ENCODE data around the gene PID1. TPM values are rescaled to one million over a fixed set of nuclear protein-coding genes. Genes with fewer than 3 reads are reported as not detected.

The PID1 gene
- total and polyA plus RNA-seq, 2 donors: 1.0 to 5.2 TPM

DNA sequence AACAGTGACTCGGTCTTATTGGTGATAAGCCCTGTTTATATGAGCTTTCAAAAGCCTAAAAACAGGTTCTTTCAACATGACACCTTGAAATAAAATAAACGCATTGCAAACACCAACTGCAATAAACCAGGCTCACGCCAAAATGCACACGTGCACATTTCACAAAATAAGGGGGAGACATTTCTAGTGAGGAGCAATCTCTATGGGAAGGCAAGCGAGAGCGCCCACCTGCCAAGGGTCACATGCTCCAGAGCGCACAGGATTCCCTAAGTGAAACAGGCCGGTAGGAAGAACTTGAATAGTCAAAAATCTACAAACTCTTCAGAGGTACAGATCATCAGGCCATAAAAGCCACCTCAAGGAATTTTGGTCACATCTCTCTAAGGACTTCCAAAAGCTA lies 1.9 kb downstream of the PID1 start:
- Histone ChIP-seq H3K36me3 (ENCODE audit: control insufficient read depth in 2 of 2, insufficient read depth in 2 of 2, low read length in 1 of 2) (no peaks in the 10 kb centered on the region), H3K9me3 (ENCODE audit: control insufficient read depth in 2 of 2, insufficient read depth in 1 of 2, low read length in 1 of 2) (no peaks in the 10 kb centered on the region), H3K27ac (ENCODE audit: low read depth in 1 of 2, low read length in 1 of 2) (no peak overlapping the region), H3K27me3 (ENCODE audit: control insufficient read depth in 2 of 2, insufficient read depth in 1 of 2, low read length in 1 of 2) (peaks cover 18 to 30% of the 10 kb centered on the region in 2 donors), H3K4me3 (ENCODE audit: low read length in 2 of 2) (no peak overlapping the region), H3K4me1 (ENCODE audit: control insufficient read depth in 2 of 2, insufficient read depth in 2 of 2, low read length in 2 of 2) (no peaks in the 10 kb centered on the region)
- WGBS: 91% methylated on average over 8 of the region's 8 CpGs
- no peak for DNase-seq (ENCODE audit: low read depth in 6 of 9, low spot score in 9 of 9)

DNA sequence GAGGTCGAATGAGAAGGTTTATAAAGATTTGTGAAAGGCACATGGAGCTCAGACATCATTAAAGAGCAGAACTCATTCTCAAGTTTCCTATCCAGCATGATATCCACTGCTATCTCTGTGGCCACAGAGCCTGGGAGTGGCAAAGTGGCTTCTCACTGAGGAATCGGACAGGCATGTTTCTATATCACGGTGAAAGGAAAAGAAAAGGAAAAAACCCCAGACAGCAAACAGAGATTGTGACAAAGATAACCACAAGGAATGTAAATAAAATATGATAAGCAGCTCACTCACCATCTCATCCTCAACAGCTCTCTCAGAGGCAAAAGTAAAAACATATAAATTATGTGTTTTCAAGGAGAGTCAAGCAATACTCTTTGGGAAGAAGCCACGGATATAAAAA lies 2.5 kb downstream of the PID1 start:
- Histone ChIP-seq H3K27ac (ENCODE audit: low read depth in 1 of 2, low read length in 1 of 2) (no peak overlapping the region), H3K4me3 (ENCODE audit: low read length in 2 of 2) (no peak overlapping the region), H3K4me1 (ENCODE audit: control insufficient read depth in 2 of 2, insufficient read depth in 2 of 2, low read length in 2 of 2) (no peaks in the 10 kb centered on the region), H3K9me3 (ENCODE audit: control insufficient read depth in 2 of 2, insufficient read depth in 1 of 2, low read length in 1 of 2) (no peaks in the 10 kb centered on the region), H3K36me3 (ENCODE audit: control insufficient read depth in 2 of 2, insufficient read depth in 2 of 2, low read length in 1 of 2) (no peaks in the 10 kb centered on the region), H3K27me3 (ENCODE audit: control insufficient read depth in 2 of 2, insufficient read depth in 1 of 2, low read length in 1 of 2) (peaks cover 18 to 30% of the 10 kb centered on the region in 2 donors)
- DNase-seq (ENCODE audit: low read depth in 6 of 9, low spot score in 9 of 9): no peak
- WGBS: 82% methylated on average over 4 of the region's 4 CpGs

- no peaks in the 10 kb centered on the region for H3K4me1 ChIP-seq (ENCODE audit: control insufficient read depth in 2 of 2, insufficient read depth in 2 of 2, low read length in 2 of 2)
- no peak overlapping the region for H3K4me3 ChIP-seq (ENCODE audit: low read length in 2 of 2)
- WGBS: 10% methylated on average over 1 of the region's 1 CpG
- peaks cover 18 to 20% of the 10 kb centered on the region in 2 donors for H3K27me3 ChIP-seq (ENCODE audit: control insufficient read depth in 2 of 2, insufficient read depth in 1 of 2, low read length in 1 of 2)
- no peaks in the 10 kb centered on the region for H3K9me3 ChIP-seq (ENCODE audit: control insufficient read depth in 2 of 2, insufficient read depth in 1 of 2, low read length in 1 of 2)
- H3K36me3 ChIP-seq (ENCODE audit: control insufficient read depth in 2 of 2, insufficient read depth in 2 of 2, low read length in 1 of 2): no peaks in the 10 kb centered on the region
- DNase-seq (ENCODE audit: low read depth in 6 of 9, low spot score in 9 of 9): no peak
- no peak overlapping the region for H3K27ac ChIP-seq (ENCODE audit: low read depth in 1 of 2, low read length in 1 of 2)
Observed at GRCh38 chr2:229267080-229267479, 4.0 kb downstream of the PID1 start.

DNA sequence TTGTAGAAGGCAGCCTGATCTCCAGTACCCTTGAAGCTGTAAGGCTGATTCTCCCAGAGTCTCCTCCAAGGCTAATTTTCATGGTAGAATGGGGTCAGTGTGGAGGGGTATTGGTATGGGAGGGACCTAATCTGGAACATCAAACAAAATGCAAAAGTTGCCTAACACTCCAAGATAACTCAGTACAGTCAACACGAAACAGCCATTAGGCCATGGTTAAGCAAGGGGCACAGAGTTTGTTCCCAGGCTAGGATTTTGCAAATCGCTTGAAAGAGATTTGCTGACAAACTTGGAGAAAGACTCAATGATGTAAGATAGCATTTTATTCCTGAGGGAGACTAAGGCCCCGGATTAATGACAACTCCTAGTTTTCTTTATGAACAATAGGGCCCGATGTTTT lies 5.4 kb downstream of the PID1 start:
- WGBS: 90% methylated on average over 4 of the region's 4 CpGs
- Histone ChIP-seq H3K9me3 (ENCODE audit: control insufficient read depth in 2 of 2, insufficient read depth in 1 of 2, low read length in 1 of 2) (no peaks in the 10 kb centered on the region), H3K27ac (ENCODE audit: low read depth in 1 of 2, low read length in 1 of 2) (no peak overlapping the region), H3K36me3 (ENCODE audit: control insufficient read depth in 2 of 2, insufficient read depth in 2 of 2, low read length in 1 of 2) (no peaks in the 10 kb centered on the region), H3K4me3 (ENCODE audit: low read length in 2 of 2) (no peak overlapping the region), H3K4me1 (ENCODE audit: control insufficient read depth in 2 of 2, insufficient read depth in 2 of 2, low read length in 2 of 2) (no peaks in the 10 kb centered on the region), H3K27me3 (ENCODE audit: control insufficient read depth in 2 of 2, insufficient read depth in 1 of 2, low read length in 1 of 2) (peaks cover 9 to 11% of the 10 kb centered on the region in 2 donors)
- DNase-seq (ENCODE audit: low read depth in 6 of 9, low spot score in 9 of 9): no peak

GRCh38 chr2:229261599-229261998 lies 9.5 kb downstream of the PID1 start:
- no peaks in the 10 kb centered on the region for H3K27me3 ChIP-seq (ENCODE audit: control insufficient read depth in 2 of 2, insufficient read depth in 1 of 2, low read length in 1 of 2)
- H3K4me3 ChIP-seq (ENCODE audit: low read length in 2 of 2): no peak overlapping the region
- WGBS: 64% methylated on average over 1 of the region's 1 CpG
- DNase-seq (ENCODE audit: low read depth in 6 of 9, low spot score in 9 of 9): no peak
- H3K9me3 ChIP-seq (ENCODE audit: control insufficient read depth in 2 of 2, insufficient read depth in 1 of 2, low read length in 1 of 2): no peaks in the 10 kb centered on the region
- no peaks in the 10 kb centered on the region for H3K4me1 ChIP-seq (ENCODE audit: control insufficient read depth in 2 of 2, insufficient read depth in 2 of 2, low read length in 2 of 2)
- no peak overlapping the region for H3K27ac ChIP-seq (ENCODE audit: low read depth in 1 of 2, low read length in 1 of 2)
- H3K36me3 ChIP-seq (ENCODE audit: control insufficient read depth in 2 of 2, insufficient read depth in 2 of 2, low read length in 1 of 2): no peaks in the 10 kb centered on the region

- no peaks in the 10 kb centered on the region for H3K9me3 ChIP-seq (ENCODE audit: control insufficient read depth in 2 of 2, insufficient read depth in 1 of 2, low read length in 1 of 2)
- 76% methylated on average over 3 of the region's 3 CpGs for WGBS
- H3K27me3 ChIP-seq (ENCODE audit: control insufficient read depth in 2 of 2, insufficient read depth in 1 of 2, low read length in 1 of 2): no peaks in the 10 kb centered on the region
- H3K4me3 ChIP-seq (ENCODE audit: low read length in 2 of 2): no peak overlapping the region
- no peak overlapping the region for H3K27ac ChIP-seq (ENCODE audit: low read depth in 1 of 2, low read length in 1 of 2)
- no peak for DNase-seq (ENCODE audit: low read depth in 6 of 9, low spot score in 9 of 9)
- no peaks in the 10 kb centered on the region for H3K4me1 ChIP-seq (ENCODE audit: control insufficient read depth in 2 of 2, insufficient read depth in 2 of 2, low read length in 2 of 2)
- no peaks in the 10 kb centered on the region for H3K36me3 ChIP-seq (ENCODE audit: control insufficient read depth in 2 of 2, insufficient read depth in 2 of 2, low read length in 1 of 2)
Observed at GRCh38 chr2:229261076-229261475, 10.0 kb downstream of the PID1 start.

DNA sequence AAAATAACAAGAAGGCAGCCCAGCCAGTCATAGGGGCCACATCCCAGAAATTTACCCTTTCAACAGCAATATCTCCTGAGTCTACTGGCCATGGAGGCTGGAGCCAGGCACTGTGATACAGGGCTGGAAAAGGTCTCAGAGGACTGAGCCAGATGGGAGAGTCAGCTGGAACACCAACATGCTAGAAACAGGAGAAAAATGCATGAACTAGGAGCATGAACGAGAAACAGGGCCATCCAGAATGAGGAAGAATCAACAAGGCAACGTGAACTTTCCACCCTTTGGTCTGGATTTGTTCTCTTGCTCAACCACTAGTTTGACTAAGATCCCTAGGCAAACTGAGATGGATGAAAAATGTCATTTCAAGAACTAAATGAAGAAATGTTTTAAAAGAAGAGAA lies 13.1 kb downstream of the PID1 start:
- no peaks in the 10 kb centered on the region for H3K9me3 ChIP-seq (ENCODE audit: control insufficient read depth in 2 of 2, insufficient read depth in 1 of 2, low read length in 1 of 2)
- no peak overlapping the region for H3K27ac ChIP-seq (ENCODE audit: low read depth in 1 of 2, low read length in 1 of 2)
- H3K36me3 ChIP-seq (ENCODE audit: control insufficient read depth in 2 of 2, insufficient read depth in 2 of 2, low read length in 1 of 2): no peaks in the 10 kb centered on the region
- 79% methylated on average over 2 of the region's 2 CpGs for WGBS
- no peaks in the 10 kb centered on the region for H3K4me1 ChIP-seq (ENCODE audit: control insufficient read depth in 2 of 2, insufficient read depth in 2 of 2, low read length in 2 of 2)
- no peak for DNase-seq (ENCODE audit: low read depth in 6 of 9, low spot score in 9 of 9)
- H3K4me3 ChIP-seq (ENCODE audit: low read length in 2 of 2): no peak overlapping the region
- no peaks in the 10 kb centered on the region for H3K27me3 ChIP-seq (ENCODE audit: control insufficient read depth in 2 of 2, insufficient read depth in 1 of 2, low read length in 1 of 2)

GRCh38 chr2:229256376-229256775 lies 14.7 kb downstream of the PID1 start:
- no peaks in the 10 kb centered on the region for H3K36me3 ChIP-seq (ENCODE audit: control insufficient read depth in 2 of 2, insufficient read depth in 2 of 2, low read length in 1 of 2)
- H3K9me3 ChIP-seq (ENCODE audit: control insufficient read depth in 2 of 2, insufficient read depth in 1 of 2, low read length in 1 of 2): no peaks in the 10 kb centered on the region
- H3K4me3 ChIP-seq (ENCODE audit: low read length in 2 of 2): no peak overlapping the region
- H3K27ac ChIP-seq (ENCODE audit: low read depth in 1 of 2, low read length in 1 of 2): no peak overlapping the region
- no peak for DNase-seq (ENCODE audit: low read depth in 6 of 9, low spot score in 9 of 9)
- no peaks in the 10 kb centered on the region for H3K27me3 ChIP-seq (ENCODE audit: control insufficient read depth in 2 of 2, insufficient read depth in 1 of 2, low read length in 1 of 2)
- no peaks in the 10 kb centered on the region for H3K4me1 ChIP-seq (ENCODE audit: control insufficient read depth in 2 of 2, insufficient read depth in 2 of 2, low read length in 2 of 2)

DNA sequence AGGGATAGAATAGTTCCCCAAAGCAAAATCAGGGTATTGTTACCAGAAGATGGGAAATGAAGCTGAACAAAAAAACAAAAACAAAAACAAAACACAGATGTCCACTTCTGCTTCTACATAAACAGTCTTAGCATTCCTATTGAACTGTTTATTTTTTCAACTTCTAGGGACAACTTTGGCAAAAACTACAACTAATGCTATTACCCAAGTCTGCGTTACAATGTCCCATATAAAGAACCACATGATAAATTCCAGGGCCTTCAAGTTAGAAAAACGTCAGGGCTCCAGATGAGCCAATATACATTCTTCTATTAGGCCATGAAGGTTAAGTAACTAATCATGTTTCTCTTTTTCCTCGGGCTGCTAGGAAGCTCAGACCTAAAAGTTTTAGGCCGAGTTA lies 16.9 kb downstream of the PID1 start:
- H3K4me3 ChIP-seq (ENCODE audit: low read length in 2 of 2): no peak overlapping the region
- no peaks in the 10 kb centered on the region for H3K4me1 ChIP-seq (ENCODE audit: control insufficient read depth in 2 of 2, insufficient read depth in 2 of 2, low read length in 2 of 2)
- no peak overlapping the region for H3K27ac ChIP-seq (ENCODE audit: low read depth in 1 of 2, low read length in 1 of 2)
- no peak for DNase-seq (ENCODE audit: low read depth in 6 of 9, low spot score in 9 of 9)
- no peaks in the 10 kb centered on the region for H3K27me3 ChIP-seq (ENCODE audit: control insufficient read depth in 2 of 2, insufficient read depth in 1 of 2, low read length in 1 of 2)
- WGBS: 65% methylated on average over 4 of the region's 4 CpGs
- H3K36me3 ChIP-seq (ENCODE audit: control insufficient read depth in 2 of 2, insufficient read depth in 2 of 2, low read length in 1 of 2): no peaks in the 10 kb centered on the region
- H3K9me3 ChIP-seq (ENCODE audit: control insufficient read depth in 2 of 2, insufficient read depth in 1 of 2, low read length in 1 of 2): no peaks in the 10 kb centered on the region

DNA sequence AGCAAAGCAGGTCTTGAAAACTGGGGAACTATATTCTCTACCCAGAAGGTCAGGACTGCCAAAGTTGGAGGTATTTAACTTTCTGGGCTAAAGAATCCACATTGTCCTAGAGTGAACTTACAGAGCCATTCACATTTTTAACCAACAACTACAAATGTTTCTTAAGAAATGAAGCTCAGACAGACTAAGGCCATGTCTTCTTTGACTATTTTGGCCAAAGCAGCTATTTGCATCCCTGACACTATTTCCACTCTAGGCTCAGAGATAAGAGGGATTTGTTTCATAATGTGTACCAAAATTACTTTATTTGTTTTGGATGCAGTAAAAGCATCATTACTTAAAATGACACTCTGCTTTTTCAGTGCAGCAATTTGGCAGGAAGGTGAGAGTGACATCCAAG lies 18.1 kb downstream of the PID1 start:
- no peak for DNase-seq (ENCODE audit: low read depth in 6 of 9, low spot score in 9 of 9)
- Histone ChIP-seq H3K9me3 (ENCODE audit: control insufficient read depth in 2 of 2, insufficient read depth in 1 of 2, low read length in 1 of 2) (no peaks in the 10 kb centered on the region), H3K4me3 (ENCODE audit: low read length in 2 of 2) (no peak overlapping the region), H3K36me3 (ENCODE audit: control insufficient read depth in 2 of 2, insufficient read depth in 2 of 2, low read length in 1 of 2) (no peaks in the 10 kb centered on the region), H3K27me3 (ENCODE audit: control insufficient read depth in 2 of 2, insufficient read depth in 1 of 2, low read length in 1 of 2) (no peaks in the 10 kb centered on the region), H3K27ac (ENCODE audit: low read depth in 1 of 2, low read length in 1 of 2) (no peak overlapping the region), H3K4me1 (ENCODE audit: control insufficient read depth in 2 of 2, insufficient read depth in 2 of 2, low read length in 2 of 2) (no peaks in the 10 kb centered on the region)

All from thymus (tissue), 11 donors.